IMR-90 (cell line): ENCODE results near the gene TFE3. TPM values are rescaled to one million over a fixed set of nuclear protein-coding genes. Genes with fewer than 3 reads are reported as not detected.

Source experiments
- ATAC-seq: fragments of 200-7000 bp; cut with Tn5 transposase; 2 replicates; pipeline ENCODE4 v1.9.1; 2020; ENCODE audit warnings: low read depth, mild to moderate bottlenecking, moderate library complexity
- BruUV-seq: library from RNA; stranded (reverse); fragments of 400-500 nt; replicated peaks from 2 replicates; lab custom pipeline; 2021; lab: Mats Ljungman, UMichigan
- CTCF ChIA-PET: fragments of 300-600 bp; formaldehyde crosslinking; extraction: SDS; loops from one replicate; lab custom pipeline; 2021; ENCODE audit warnings: antibody characterized with exemption; lab: Yijun Ruan, JAX
- POLR2A ChIA-PET: fragments of 300-600 bp; sonication (Branson Sonifier 250); formaldehyde crosslinking; loops from one replicate; lab custom pipeline; 2022; ENCODE audit warnings: antibody characterized with exemption; ENCODE audit not compliant: unreplicated experiment; lab: Charles Lee
- DNase-seq: peaks from one replicate; pipeline ENCODE4 v3.0.0; 2013
- H2AFZ ChIP-seq: replicated peaks from 2 replicates; pipeline ENCODE3; 2013; ENCODE audit warnings: low read length, mild to moderate bottlenecking; ENCODE audit not compliant: poor library complexity
- H2AK5ac ChIP-seq: 2 replicates; pipeline ENCODE4 v1.6.1; 2013; ENCODE audit warnings: low read depth, low read length, inconsistent platforms
- H2AK9ac ChIP-seq: replicated peaks from 2 replicates; pipeline ENCODE3; 2013; ENCODE audit warnings: mild to moderate bottlenecking, low read depth, low read length, moderate library complexity; ENCODE audit not compliant: poor library complexity
- H2BK120ac ChIP-seq: 2 replicates; pipeline ENCODE4 v1.6.1; 2013; ENCODE audit warnings: low read depth, low read length, inconsistent platforms
- H2BK15ac ChIP-seq: 3 replicates; pipeline ENCODE4 v1.6.1; 2013; ENCODE audit warnings: low read depth, low read length, inconsistent platforms
- H2BK20ac ChIP-seq: 2 replicates; pipeline ENCODE4 v1.6.1; 2013; ENCODE audit warnings: low read depth, mild to moderate bottlenecking, inconsistent platforms, low read length, moderate library complexity
- H2BK5ac ChIP-seq: 2 replicates; pipeline ENCODE4 v1.6.1; 2013; ENCODE audit warnings: mild to moderate bottlenecking, low read depth, low read length, inconsistent platforms; ENCODE audit not compliant: poor library complexity, severe bottlenecking
- H3K14ac ChIP-seq: replicated peaks from 2 replicates; pipeline ENCODE4 v1.6.1; 2013; ENCODE audit warnings: low read depth, low read length, inconsistent platforms
- H3K18ac ChIP-seq: 2 replicates; pipeline ENCODE4 v1.6.1; 2013; ENCODE audit warnings: low read depth, low read length, control low read depth
- H3K23ac ChIP-seq: 2 replicates; pipeline ENCODE4 v1.6.1; 2013; ENCODE audit warnings: low read depth, low read length, inconsistent platforms
- H3K27ac ChIP-seq: 2 replicates; pipeline ENCODE4 v1.5.1; 2013; ENCODE audit warnings: mild to moderate bottlenecking, control low read depth, low read length; ENCODE audit not compliant: insufficient read depth
- H3K27me3 ChIP-seq: 2 replicates; pipeline ENCODE4 v1.6.1; 2013; ENCODE audit warnings: low read length; ENCODE audit not compliant: control insufficient read depth, insufficient read depth
- H3K36me3 ChIP-seq: 2 replicates; pipeline ENCODE4 v1.6.1; 2013; ENCODE audit warnings: low read length, mixed read lengths; ENCODE audit not compliant: control insufficient read depth, insufficient read depth
- H3K4ac ChIP-seq: 2 replicates; pipeline ENCODE4 v1.6.1; 2013; ENCODE audit warnings: low read depth, low read length, inconsistent platforms
- H3K4me1 ChIP-seq: 2 replicates; pipeline ENCODE4 v1.6.1; 2013; ENCODE audit warnings: low read length, mixed read lengths; ENCODE audit not compliant: control insufficient read depth, insufficient read depth
- H3K4me2 ChIP-seq: 2 replicates; pipeline ENCODE4 v1.6.1; 2013; ENCODE audit warnings: low read depth, mild to moderate bottlenecking, control low read depth, low read length, moderate library complexity
- H3K4me3 ChIP-seq: 2 replicates; pipeline ENCODE4 v1.5.1; 2013; ENCODE audit warnings: low read depth, mild to moderate bottlenecking, control low read depth, low read length, moderate library complexity; ENCODE audit not compliant: insufficient read depth
- H3K56ac ChIP-seq: 2 replicates; pipeline ENCODE4 v1.6.1; 2013; ENCODE audit warnings: low read length, inconsistent platforms; ENCODE audit not compliant: insufficient read depth; ENCODE audit errors: extremely low read depth
- H3K79me1 ChIP-seq, 2 experiments: 2 replicates each; pipeline ENCODE4 v1.6.1; 2013; ENCODE audit warnings: low read length in 2 of 2, inconsistent platforms in 1 of 2, low read depth in 1 of 2
- H3K9ac ChIP-seq: 2 replicates; pipeline ENCODE4 v1.6.1; 2013; ENCODE audit warnings: low read depth, low read length, control low read depth
- H3K9me1 ChIP-seq: 2 replicates; pipeline ENCODE4 v1.6.1; 2013; ENCODE audit warnings: low read length, inconsistent platforms; ENCODE audit not compliant: insufficient read depth
- H3K9me3 ChIP-seq: 2 replicates; pipeline ENCODE4 v1.6.1; 2013; ENCODE audit warnings: low read length; ENCODE audit not compliant: control insufficient read depth, insufficient read depth
- H4K20me1 ChIP-seq: 2 replicates; pipeline ENCODE4 v1.6.1; 2013; ENCODE audit warnings: low read length, inconsistent platforms; ENCODE audit not compliant: insufficient read depth
- H4K5ac ChIP-seq: 2 replicates; pipeline ENCODE4 v1.6.1; 2013; ENCODE audit warnings: mild to moderate bottlenecking, low read depth, low read length, control low read depth
- H4K8ac ChIP-seq, 2 experiments: 2 replicates each; pipeline ENCODE4 v1.6.1; 2013; ENCODE audit warnings: low read depth in 2 of 2, low read length in 2 of 2, control low read depth in 1 of 2, inconsistent platforms in 1 of 2
- H4K91ac ChIP-seq: 2 replicates; pipeline ENCODE4 v1.6.1; 2013; ENCODE audit warnings: low read depth, low read length, inconsistent platforms; ENCODE audit not compliant: insufficient read depth
- MAZ ChIP-seq: IDR thresholded peaks from 2 replicates; pipeline ENCODE4 v1.6.1; 2012; ENCODE audit warnings: low read depth, mild to moderate bottlenecking, low read length, improper control_type of control experiment, moderate library complexity, borderline replicate concordance
- WGBS, 2 experiments: methylation state at CpG; one replicate each; pipeline versions ENCODE4 v1.1.5 to v1.1.7; 2013; ENCODE audit warnings: missing lambda C conversion rate in 2 of 2; ENCODE audit not compliant: insufficient read length in 1 of 2; ENCODE audit errors: extremely low coverage in 2 of 2; 5-methylcytosine and 5-hydroxymethylcytosine counted together
- dilution Hi-C: fragments of 300-500 bp; cut with HindIII; formaldehyde crosslinking; loops from one replicate; pipeline ENCODE4 v1.14.3; 2018; ENCODE audit warnings: low sequenced_read_pairs; ENCODE audit not compliant: unreplicated experiment
- in situ Hi-C: fragments of 300-500 bp; cut with MboI; formaldehyde crosslinking; loops from 3 replicates; pipeline ENCODE4 v1.14.3; 2019; ENCODE audit warnings: low sequenced_read_pairs, inconsistent platforms, mixed read lengths
- intact Hi-C: fragments of 100-400 bp; cut with micrococcal nuclease; formaldehyde crosslinking; loops from 2 replicates; pipeline ENCODE4 v1.10.0; 2022
- polyA plus RNA-seq, 3 experiments: library from polyadenylated mRNA; depleted of rRNA; stranded (reverse); fragments of >200 nt; gene quantifications; 2 replicates each; pipeline ENCODE4 v1.2.3, GENCODE V29; 2012; ENCODE audit warnings: low replicate concordance in 1 of 3
- total RNA-seq: library from RNA; depleted of rRNA; stranded (reverse); fragments of >200 nt; gene quantifications from 2 replicates; pipeline ENCODE4 v1.2.3, GENCODE V29; 2012

The TFE3 gene
- total and polyA plus RNA-seq, 2 of the 4 experiments (the other 2 are of a cell fraction), result 24.4 to 40.5 TPM

GRCh38 chrX:49061490-49061889 is 18.3 kb upstream of the TFE3 start:
- Histone ChIP-seq H4K91ac (no peak overlapping the region), H2AK5ac (no peak overlapping the region), H3K23ac (no peak overlapping the region), H3K56ac (no peak overlapping the region), H3K18ac (no peak overlapping the region), H4K20me1 (no peaks in the 10 kb centered on the region; the same call in 1 of the 2 replicates), H3K14ac (no peak overlapping the region), H2BK5ac (no peak overlapping the region), H2BK20ac (no peak overlapping the region), H2BK15ac (no peak overlapping the region), H4K5ac (no peak overlapping the region), H3K27ac (no peak overlapping the region), H3K9ac (no peak overlapping the region), H2BK120ac (no peak overlapping the region), H2AFZ (no peak overlapping the region), H3K79me1 (no peaks in the 10 kb centered on the region), H3K9me1 (no peaks in the 10 kb centered on the region), H3K4me1 (no peaks in the 10 kb centered on the region), H3K9me3 (peaks cover under 1% of the 10 kb centered on the region; the same call in 1 of the 2 replicates), H3K4me3 (no peak overlapping the region), H3K4me2 (no peak overlapping the region), H4K8ac (no peak overlapping the region), H2AK9ac (no peak overlapping the region), H3K27me3 (no peaks in the 10 kb centered on the region), H3K4ac (no peak overlapping the region), H3K36me3 (peaks cover 3% of the 10 kb centered on the region; the same call in 1 of the 2 replicates)
- in situ Hi-C loops (loop anchor here (25.0 kb wide), 1 partner anchor 99 kb away; the partner anchor contains the start of genes KCND1 and OTUD5), dilution Hi-C loops (no loop called here), intact Hi-C loops (no loop called here)
- 75% methylated on average over 3 of the region's 7 CpGs; no CpG with 5 or more reads in 1 of the 2 experiments for WGBS, 2 experiments
- ChIA-PET CTCF (no interaction called here), POLR2A (no interaction called here)
- no TSS peak for BruUV-seq
- DNase-seq (no peak), ATAC-seq (no peak)
- no peak for TF ChIP-seq MAZ
